OCI-LY1 (cell line): Measurements from ENCODE around the gene EPB41L1.

Experiments
- CTCF ChIP-seq: fragments of 200-600 bp; sonication (generic), shearing (Covaris generic); IDR thresholded peaks from 2 replicates; pipeline ENCODE4 v1.5.1; 2017; ENCODE audit warnings: mild to moderate bottlenecking, antibody characterized with exemption, low read length, moderate library complexity, mixed read lengths
- EZH2 ChIP-seq: fragments of 200-600 bp; sonication (generic), shearing (Covaris generic); IDR thresholded peaks from 2 replicates; pipeline ENCODE4 v1.8.0; 2017; ENCODE audit warnings: borderline replicate concordance, mixed run types, mild to moderate bottlenecking, antibody characterized with exemption, low read length, moderate library complexity, mixed read lengths

- TF ChIP-seq CTCF: no peak
- TF ChIP-seq EZH2: no peak
Measured at GRCh38 chr20:36234771-36235320, 80.3 kb downstream of the EPB41L1 start.
